Measurements from ENCODE around the gene TNIK. TPM values are rescaled to one million over a fixed set of nuclear protein-coding genes. Genes with fewer than 3 reads are reported as not detected.

TNIK gene
- total and polyA plus RNA-seq, 2 of the 13 experiments (the other 11 are each of a cell fraction or from before 2014, with no cell fraction given): 0.15 to 0.22 TPM

- no peak for TF ChIP-seq RERE (CRISPR knock-in tag; IDR thresholded peaks at IDR 0.05; ENCODE audit: low read depth)
- TF ChIP-seq TAF15 (IDR thresholded peaks at IDR 0.05; ENCODE audit: low read depth, low read length, poor library complexity, severe bottlenecking): no peak
- TF ChIP-seq CTCF (CRISPR knock-in tag; IDR thresholded peaks at IDR 0.05): no peak
- no peak for TF ChIP-seq ZUFSP (CRISPR knock-in tag; IDR thresholded peaks at IDR 0.05; ENCODE audit: borderline replicate concordance)
- TF ChIP-seq CREBL2 (CRISPR knock-in tag; IDR thresholded peaks at IDR 0.05; ENCODE audit: borderline replicate concordance): no peak
- TF ChIP-seq PAX8 (CRISPR knock-in tag; IDR thresholded peaks at IDR 0.05; ENCODE audit: borderline replicate concordance): no peak
Measured at GRCh38 chr3:171181907-171182690, 278.1 kb downstream of the TNIK start (continued).

Measured in HepG2 (cell line).